Measurements from ENCODE around the gene CNGB1.
"Not testable (repeated sequence)": the region's sequence is repeated elsewhere in the genome, so short reads cannot be mapped to it uniquely, and the experiment has no call there.

The CNGB1 gene

DNA sequence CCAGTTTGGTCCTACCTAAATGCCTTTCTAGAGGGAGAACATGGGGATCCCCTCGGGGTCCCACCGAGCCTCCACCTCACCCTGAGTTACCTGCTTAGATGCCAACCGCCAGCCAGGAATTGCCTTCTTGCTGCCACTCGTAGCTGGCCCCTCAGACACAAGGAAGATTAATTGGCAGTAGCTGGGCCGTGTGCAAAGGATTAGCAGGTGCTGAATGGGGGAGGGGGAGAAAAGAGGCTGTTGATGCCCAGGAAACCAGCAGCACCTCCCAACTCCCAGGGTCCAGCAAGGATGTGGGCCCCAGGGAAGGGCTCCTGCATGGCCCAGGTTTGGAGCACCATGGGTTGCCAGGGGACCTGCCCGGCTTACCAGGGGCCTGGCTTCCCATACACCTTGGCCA, at the start of gene CNGB1:
Gene CNGB1 (minus strand): TSS at position 159 of the 400 bp plus-strand sequence. CDS start 3,842 bp downstream, outside the sequence.
- no peak for DNase-seq

DNA sequence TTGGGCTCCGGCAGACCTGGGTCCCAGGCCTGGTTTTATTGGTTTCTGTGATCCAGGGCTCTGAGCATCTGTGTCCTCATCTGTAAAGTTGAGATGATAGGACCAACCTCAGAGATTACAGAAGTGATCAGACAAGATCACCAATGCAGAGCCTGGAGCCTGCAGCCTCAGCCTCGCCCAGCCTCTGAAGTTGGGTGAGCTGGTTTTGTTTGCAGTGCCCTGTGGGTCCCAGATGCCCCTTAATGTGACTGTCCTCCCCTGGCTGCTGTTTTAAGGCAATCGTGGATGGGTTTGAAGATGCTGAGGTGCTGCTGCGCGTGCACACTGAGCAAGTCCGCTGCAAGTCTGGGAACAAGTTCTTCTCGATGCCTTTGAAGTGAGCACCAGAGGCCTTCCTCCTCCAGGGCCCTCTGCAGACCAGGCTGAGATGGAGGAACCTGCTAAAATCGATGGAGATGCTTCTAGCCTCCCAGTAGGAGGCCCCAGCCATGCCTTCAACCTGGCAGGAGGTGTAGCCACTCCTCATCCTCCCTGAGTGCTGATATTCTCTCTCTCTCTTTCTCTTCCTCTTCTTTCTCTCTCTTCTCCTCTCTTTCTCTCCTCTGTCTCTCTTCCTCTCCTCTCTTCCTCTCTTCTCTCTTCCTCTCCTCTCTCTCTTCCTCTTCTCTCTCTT, 49.1 kb upstream of the CNGB1 start:
- no peak for DNase-seq

DNA sequence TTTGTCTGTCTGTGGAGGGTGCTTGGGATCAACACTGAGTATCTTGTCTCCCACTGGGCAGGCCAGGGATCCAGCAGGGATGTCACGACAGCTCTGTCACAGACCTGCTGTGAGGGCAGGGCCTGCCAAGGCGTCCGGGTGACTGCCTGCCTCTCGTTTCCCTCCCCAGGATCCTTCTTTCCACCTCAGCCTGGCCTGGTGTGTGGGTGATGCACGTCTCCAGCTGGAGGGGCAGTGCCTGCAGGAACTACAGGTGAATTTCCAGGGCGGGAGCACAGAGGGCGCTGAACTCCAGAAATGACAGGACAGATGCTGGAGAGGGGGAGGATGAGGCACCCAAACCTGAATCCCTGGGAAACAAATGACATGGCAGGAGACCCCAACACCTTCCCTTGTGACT, 47.9 kb upstream of the CNGB1 start:
- no peak for DNase-seq

DNA sequence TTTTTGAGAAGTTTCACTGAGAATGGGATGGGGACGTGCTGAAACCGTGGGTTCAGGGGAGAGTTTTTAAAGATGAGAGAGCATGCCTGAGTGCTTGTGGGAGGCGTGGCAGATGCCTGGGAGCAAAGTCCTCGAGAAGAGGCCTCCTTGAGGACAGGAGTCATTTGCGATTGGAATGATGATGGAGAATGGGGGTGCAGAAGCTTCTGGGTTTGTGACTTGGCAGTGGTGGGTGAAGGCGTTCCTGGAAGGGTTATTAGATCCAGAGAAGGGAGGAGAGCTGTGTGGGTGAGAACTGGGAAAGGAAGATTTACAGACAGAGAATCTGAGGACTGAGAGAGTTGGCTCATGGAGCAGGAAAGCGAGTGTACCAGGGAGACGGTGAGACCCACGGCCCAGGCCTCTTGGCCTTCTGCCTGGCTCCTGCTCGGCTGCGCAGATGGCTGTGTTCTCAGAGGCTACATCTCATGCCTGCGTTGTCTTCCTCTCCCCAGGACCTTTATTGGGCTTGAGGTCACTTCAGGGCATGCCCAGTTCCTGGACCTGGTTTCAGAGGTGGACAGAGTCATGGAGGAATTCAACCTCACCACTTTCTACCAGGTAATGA, 46.0 kb upstream of the CNGB1 start:
- DNase-seq: no peak

DNA sequence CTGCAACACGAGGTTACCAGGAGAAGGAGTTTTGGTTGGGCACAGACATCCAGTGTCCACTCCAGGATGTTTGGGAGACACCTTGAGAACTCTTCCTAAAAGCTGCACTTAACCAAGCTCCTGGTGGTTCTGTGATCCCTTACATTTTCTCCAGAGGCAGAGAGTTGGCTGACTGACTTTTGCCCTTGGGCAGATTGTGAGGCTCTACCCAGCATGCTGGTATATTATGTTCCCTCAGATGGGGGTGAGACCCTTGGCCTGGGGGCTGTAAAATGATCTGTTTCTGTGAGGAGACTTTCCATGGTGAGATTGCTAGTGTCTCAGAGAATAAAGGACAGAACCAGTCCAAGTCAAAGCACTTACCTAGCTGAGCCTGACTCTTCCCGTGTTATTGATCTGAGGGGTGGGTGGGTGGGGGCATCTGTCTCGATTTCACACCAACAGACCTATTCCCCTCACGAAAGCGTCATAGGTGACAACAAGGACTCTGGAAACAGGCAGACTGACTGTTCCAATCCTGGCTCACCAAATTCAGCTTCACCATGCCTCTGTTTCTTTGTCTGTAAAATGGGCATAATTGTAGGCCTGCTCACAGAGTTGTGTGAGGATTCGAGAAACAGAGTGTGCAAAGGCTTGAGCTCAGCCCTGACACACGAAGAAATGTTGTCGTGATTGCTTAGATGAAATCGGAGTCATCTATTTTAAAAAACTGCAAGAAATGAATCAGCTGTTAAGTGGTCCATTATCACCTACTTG, 42.5 kb upstream of the CNGB1 start:
- DNase-seq: no peak

DNA sequence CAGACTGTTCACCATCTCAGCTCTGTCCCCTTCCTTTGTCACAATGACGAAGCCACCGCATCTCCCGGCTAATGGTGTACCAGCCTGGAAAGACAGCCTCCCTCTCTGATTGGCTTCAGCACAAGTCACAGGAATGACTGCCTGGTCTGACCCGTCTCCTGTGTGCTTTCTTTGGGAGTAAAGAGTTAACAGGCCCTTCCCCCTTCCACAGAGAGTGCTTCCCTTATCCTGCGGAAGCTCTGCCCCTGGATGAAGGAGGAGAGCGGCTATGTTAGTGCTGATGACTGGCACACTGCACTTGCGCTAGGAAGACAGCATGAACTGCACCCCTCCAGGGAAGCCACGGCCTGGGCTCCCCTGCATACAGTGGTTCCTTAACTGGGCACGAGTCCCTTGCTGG, 41.6 kb upstream of the CNGB1 start:
- no peak for DNase-seq

DNA sequence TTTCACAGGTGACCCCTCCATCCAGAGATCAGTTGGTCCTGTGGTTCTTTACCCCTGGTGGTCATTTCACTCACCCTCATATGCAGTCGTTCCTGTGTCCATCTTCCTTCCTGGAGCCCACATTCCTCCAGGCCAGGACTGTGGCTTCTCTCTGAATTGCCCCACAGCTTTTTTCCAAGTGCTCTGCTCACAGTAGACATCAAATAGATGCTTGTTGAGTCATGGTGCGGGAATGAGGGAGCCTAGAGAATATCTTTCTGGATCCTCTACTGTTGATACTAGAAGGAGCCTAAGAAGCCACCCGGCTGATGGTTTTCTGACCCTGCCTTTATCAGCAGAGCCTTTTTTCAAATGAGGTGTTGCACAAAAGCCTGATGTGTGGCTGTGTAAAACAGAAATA, 40.7 kb upstream of the CNGB1 start:
- no peak for DNase-seq

DNA sequence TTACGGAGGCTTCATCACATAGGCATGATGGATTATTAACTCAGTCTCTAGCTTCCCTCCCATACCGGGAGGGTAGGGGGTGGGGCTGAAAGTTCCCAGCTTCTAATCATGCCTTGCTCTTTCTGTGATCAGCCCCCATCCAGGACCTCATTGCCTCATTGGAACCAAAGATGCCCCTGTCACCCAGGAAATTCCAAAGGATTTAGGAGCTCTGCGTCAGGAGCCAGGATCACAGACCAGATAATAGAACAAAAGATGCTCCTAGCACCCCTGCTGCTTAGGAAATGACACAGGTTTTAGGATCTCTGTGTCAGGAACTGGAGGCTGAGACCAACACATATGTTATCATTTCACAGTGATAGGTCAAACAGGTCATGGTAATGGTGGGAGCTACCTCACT, 40.0 kb upstream of the CNGB1 start:
- DNase-seq: no peak

DNA sequence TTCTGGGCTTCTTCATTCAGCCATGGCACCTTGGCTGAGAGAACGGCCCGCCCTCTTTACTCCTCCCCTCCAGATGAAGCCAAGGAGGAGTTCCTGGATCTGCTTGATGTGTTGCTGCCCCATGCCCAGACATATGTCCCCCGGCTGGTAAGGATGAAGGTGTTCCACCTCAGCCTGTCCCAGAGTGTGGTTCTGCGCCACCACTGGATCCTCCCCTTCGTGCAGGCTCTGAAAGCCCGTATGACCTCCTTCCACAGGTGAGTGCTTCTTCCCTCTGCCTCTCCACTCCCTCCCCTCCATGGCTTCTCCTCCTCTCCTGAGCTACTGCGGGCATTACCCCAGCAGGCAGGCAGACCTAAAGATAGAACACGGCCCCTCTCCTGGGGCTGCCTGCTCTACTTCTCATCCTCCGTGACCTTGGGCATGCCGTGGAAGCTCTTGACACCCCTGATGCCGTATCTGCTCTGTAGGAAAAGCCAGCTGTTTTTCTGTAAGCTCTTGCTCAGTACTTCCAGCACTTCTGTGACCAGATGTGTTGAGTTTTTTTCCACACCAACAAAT, 39.0 kb upstream of the CNGB1 start:
- DNase-seq: no peak

DNA sequence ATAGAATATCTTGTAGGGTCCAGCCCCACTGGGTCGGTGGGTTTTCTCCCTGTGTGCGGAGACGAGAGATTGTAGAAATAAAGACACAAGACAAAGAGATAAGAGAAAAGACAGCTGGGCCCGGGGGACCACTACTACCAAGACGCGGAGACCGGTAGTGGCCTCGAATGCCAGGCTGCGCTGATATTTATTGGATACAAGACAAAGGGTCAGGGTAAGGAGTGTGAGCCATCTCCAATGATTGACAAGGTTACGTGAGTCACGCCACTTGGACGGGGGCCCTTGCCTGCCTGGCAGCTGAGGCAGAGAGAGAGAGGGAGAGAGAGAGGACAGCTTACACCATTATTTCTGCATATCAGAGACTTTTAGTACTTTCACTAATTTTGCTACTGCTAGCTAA, 33.8 kb upstream of the CNGB1 start:
- DNase-seq: not testable (repeated sequence)

DNA sequence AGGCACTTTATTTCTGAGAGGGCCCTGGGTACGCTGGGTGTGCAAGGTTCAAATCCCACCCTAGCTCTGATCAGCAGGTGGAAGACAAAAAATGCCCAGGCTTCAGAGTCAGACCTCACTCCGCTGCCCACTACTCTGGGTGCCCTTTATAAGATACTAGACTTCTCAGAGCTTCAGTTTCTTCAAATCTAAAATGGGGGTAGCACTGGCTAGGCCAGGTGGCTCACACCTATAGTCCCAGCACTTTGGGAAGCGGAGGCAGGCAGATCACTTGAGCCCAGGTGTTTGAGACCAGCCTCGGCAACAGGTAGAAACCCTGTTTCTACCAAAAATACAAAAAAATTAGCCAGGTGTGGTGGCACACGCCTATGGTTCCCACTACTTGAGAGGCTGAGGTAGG, 32.0 kb upstream of the CNGB1 start:
- DNase-seq: no peak

DNA sequence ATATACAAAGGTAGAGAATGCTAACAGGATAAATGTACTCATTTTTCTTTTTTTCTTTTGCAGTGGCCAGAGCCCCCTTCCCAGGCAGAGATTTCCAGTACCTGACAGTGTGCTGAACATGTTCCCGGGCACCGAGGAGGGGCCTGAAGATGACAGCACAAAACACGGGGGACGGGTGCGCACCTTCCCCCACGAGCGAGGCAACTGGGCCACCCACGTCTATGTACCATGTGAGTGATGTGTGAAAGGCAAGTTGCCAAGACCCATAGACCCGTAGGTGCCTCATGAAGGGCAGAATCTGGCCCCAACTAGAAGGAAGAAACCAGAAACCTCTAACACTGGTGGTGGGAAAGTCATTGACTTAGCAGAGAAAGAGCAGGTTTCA, 31.5 kb upstream of the CNGB1 start:
- no peak for DNase-seq

DNA sequence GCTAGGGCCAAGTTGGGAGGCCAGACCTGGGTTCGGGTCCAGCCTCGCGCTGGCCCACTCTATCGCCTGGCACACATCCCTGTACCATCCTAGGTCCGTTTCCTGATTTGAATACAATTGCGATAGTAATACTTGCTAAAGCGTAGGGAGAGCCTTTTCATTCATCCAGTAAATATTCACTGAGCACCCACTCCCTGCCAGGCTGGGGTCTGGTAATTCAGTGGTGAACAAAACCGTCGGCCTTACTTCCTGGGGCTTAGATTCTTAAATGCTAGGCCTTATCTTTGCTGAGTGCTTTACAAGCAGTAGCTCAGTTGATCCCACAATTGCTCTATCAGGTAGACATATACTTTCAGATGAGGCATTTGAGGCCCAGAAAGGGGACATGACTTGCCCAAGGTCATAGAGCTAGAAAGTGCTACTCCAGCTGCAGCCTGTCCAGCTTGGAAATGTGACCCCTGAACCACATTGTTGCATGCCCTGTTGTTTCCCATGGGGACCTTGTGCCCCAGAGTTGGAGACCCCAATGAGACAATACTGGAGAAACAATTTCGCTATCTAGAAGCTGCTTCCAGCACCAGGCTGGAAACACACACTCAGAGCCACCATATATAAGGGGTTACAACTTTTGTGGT, 31.0 kb upstream of the CNGB1 start:
- DNase-seq: no peak

DNA sequence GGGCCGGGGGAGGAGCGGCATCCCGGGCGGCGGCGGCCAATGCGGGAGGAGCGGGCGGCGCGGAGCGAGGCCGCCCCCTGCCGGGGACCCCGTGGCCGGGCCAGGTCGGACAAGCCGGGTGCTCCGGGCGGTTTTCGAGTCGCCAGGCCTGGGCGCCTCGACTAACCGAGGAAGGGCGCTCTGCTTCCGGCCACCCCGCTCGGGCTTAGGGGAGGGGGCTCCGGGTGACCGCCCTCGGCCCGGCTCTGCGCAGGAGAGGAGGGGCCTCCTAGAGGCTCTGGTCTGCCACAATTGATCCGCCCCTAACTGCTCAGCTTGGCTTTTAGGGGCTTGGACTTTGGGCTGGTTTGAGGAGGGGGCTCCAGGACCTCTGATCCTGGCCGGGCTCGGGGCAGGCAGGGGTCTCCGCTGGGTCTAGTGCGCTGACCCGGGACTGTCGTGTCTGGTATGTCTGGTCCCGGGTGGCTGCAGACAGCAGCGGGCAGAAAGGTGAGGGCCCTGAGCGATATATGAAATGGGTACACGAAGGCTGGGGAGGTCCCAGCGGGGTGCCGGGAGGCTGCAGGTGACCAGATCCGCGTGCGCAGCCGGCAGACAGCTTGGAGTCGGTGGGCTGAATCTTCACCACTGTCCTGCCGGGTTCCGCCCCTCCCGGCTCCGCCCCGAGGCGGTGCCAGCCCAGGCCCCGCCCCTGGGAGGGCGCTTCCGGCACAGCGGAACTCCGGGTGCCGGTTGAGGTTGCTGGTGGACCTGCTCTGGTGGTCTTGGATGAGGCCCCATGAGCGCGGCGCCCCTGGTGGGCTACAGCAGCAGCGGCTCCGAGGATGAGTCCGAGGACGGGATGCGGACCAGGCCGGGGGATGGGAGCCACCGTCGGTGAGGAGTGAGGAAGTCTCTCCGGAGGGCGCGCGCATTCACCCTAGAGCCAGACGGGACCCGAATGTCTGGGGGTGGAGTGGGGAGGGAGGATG, 30.1 kb upstream of the CNGB1 start, which contains the start of gene USB1:
Gene USB1 (plus strand): TSS at position 702 of the 971 bp plus-strand sequence. CDS start 77 bp downstream, at position 779.
- DNase-seq: peak; percentile 75

DNA sequence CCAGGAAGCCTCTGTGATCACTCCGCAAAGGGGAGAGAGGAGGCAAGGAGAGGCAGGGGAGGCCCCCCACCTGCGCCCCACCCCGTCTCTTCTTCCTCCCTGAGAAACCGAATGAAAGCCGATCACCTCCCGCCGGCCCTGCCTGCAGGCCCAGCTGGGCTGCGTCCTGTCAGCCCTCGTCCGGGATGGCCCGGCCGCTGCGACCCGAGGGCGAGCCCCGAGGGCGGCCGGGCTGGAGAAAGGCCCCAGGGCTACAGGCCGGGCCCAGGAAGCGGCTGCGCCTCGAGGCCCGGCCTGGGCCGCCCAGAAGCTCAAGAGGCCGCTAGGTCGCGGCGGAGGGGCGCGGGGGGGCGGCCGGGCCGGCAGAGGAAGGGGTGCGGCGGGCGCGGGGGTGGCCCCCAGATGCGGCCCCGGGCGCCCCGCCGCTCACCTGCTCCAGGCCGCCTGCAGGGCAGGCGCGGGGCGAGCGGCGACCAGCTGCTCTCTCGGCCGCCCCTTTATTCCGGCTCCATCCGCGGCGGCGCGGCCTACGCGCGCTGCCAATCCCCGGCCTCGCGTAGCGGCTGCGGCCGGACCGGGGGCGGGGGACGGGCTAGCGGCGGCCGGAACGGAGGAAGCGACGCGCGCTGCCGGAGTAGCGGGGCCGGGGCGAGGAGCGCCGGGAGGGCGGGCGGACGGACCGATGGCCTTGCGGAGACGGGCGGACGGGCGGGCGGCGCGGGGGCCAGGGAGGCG, 29.2 kb upstream of the CNGB1 start, which contains the start of gene ZNF319:
Gene ZNF319 (minus strand): TSS at position 702 of the 735 bp plus-strand sequence. CDS start 2,407 bp downstream, outside the sequence.
- DNase-seq: no peak

DNA sequence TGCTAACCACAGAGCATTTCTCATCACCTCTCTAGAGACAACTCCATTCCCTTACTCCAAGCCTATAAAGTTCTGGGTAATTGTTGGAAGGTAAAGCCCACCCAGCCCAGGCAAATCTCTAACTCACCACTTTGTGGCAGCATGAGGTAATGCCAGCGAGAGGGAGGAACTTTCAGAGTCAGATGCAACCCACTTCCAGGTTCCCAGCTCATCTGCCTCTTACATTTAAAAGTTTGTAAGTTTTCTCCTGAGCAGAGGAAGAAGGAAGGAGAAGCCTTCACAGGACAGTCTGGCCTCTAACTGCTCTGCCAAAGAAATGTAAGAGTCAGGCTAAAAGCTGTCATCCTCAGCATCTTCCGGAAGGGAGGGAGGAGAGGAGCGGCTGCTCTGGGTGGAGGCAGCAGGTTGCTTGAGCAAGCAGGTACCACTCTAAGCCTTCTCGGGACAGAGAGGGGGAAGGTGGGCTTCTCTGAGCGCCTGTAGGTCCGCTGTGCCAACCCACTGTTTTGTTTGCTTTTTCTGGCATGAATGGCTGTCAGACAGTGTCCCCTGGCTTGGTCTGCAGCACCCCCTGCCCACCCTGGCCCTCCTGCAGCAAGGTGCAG, 28.5 kb upstream of the CNGB1 start:
- DNase-seq: no peak

DNA sequence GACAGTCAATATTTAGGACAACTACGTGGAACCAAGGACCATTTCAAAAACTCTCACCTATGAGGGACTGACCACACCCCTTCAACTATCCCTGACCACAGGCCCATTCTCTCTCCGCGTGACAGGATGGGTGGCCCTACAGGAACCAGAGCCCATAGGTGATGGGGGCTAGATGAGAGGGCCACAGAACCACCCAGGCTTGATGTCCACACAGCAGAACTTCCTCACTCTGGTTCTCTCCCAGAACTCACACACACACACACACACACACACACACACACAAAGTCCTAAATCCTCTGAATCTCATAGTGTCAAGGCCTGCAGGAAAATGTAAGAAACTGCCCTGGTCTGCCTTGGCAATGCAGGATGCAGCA, 28.1 kb upstream of the CNGB1 start:
- DNase-seq: no peak

DNA sequence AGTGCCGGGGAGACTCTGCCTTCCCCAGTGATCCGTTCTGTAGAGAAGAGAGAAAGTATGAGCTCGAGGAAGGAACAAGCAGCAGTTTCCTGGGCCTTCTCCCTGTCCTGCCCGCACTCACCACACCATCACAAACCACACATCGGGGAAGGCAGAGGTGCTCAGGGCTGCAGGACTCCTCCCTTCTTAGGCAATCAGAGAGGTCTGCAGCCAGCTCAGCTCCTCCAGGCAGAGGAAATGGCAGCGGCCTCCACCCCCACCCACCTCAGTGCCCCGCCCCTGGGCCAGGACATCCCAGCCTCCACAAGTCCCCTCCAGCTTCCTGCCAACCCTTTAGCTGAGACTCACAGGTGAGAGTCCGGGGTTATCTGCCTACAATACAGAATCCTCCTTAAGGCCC, 27.6 kb upstream of the CNGB1 start:
- no peak for DNase-seq

DNA sequence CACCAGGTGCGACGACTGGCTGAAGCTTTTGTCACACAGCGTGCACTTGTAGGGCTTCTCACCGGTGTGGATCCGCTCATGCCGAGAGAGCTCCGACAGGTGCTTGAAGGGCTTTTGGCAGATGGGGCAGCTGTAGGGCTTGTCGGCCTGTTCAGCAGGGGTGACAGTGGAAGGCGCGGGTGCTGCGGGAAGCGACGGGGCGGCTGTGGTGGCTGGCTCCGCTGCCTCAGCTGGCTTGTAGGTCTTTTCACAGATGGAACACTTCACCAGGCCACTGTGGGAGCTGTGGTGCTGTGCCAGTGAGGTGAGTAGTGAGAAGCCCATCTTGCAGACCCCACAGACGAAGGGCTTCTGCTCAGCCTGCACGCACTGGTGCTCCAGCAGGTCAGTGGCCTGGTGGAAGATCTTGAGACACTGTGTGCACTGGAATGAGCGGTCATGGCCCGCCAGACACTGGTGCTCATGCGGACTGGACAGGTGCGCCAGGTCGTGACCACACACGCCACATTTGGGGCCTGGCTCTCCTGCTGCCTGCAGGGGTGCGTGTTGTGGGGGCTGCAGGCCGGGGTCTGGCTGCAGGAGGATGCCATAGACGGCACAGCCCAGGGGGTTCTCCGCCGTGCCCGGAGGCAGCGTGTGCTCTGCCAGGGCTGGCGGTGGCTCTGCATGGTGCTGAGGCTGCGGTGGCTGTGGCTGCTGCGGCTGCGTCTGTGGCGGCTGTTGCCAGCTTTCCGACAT, 26.8 kb upstream of the CNGB1 start:
- DNase-seq: no peak

DNA sequence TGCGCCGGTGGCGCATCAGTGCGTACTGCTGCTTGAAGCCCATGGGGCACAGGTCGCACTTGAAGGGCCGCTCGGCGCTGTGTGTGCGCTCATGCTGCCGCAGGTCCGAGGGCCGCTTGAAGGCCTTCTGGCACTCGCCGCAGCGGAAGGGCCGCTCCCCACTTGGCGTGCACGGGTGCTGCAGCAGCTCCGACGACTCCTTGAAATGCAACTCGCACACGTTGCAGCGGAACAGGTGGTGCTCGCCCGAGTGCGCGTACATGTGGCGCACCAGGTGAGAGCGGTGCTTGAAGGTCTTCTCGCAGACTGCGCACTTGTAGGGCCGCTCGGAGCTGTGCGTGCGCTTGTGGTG, 26.2 kb upstream of the CNGB1 start:
- DNase-seq: no peak
